HCT116 (cell line): ENCODE results near the gene CAMKMT. TPM values are rescaled to one million over a fixed set of nuclear protein-coding genes. Genes with fewer than 3 reads are reported as not detected.

ENCODE experiments used
- ATAC-seq: fragments of 200-7000 bp; cut with Tn5 transposase; 2 replicates; pipeline ENCODE4 v1.9.1; 2020; ENCODE audit warnings: mild to moderate bottlenecking, moderate library complexity
- BruUV-seq: library from RNA; stranded (reverse); fragments of 400-500 nt; replicated peaks from 2 replicates; lab custom pipeline; 2021; lab: Mats Ljungman, UMichigan
- CTCF ChIA-PET: fragments of 300-600 bp; sonication (Branson Sonifier 250); formaldehyde crosslinking; loops from one replicate; lab custom pipeline; 2021; ENCODE audit warnings: antibody characterized with exemption; lab: Charles Lee
- POLR2A ChIA-PET: fragments of 300-600, 350-600 bp; sonication (Branson Sonifier 250); formaldehyde crosslinking; loops from one replicate; lab custom pipeline; 2021; ENCODE audit warnings: antibody characterized with exemption; lab: Charles Lee
- RAD21 ChIA-PET, 2 experiments: fragments of 300-600 bp; sonication (Branson Sonifier 250); formaldehyde crosslinking; loops; one replicate each; lab custom pipeline; 2023; ENCODE audit warnings: low total read pairs in 2 of 2; ENCODE audit not compliant: uncharacterized antibody in 2 of 2, unreplicated experiment in 2 of 2, low non-redundant PET in 1 of 2; lab: Charles Lee
- DNase-seq: peaks from one replicate; pipeline ENCODE4 v3.0.0-alpha.2; 2010; ENCODE audit warnings: low read depth, low spot score
- H2AFZ ChIP-seq: fragments of 200-600 bp; shearing (Covaris generic), sonication (generic); 2 replicates; pipeline ENCODE4 v1.6.1; 2017; ENCODE audit warnings: low read depth, mixed run types, mixed read lengths, antibody characterized with exemption, low read length; ENCODE audit not compliant: poor library complexity, severe bottlenecking
- H3K27ac ChIP-seq: 2 replicates; pipeline ENCODE4 v1.5.1; 2012; ENCODE audit warnings: low read depth, low read length
- H3K27me3 ChIP-seq: fragments of 200-600 bp; sonication (generic); 2 replicates; pipeline ENCODE4 v1.6.1; 2016; ENCODE audit warnings: mixed run types, low read length, mixed read lengths; ENCODE audit not compliant: insufficient read depth
- H3K36me3 ChIP-seq, 2 experiments: fragments of 200-500 bp in 1 of 2; fragments of 200-600 bp in 1 of 2; sonication (Bioruptor generic) in 1 of 2; sonication (generic) in 1 of 2; 2 replicates each; pipeline versions ENCODE4 v1.5.1 to v1.6.1; 2014 to 2016; ENCODE audit warnings: low read length in 2 of 2, inconsistent platforms in 1 of 2, mixed read lengths in 1 of 2, mixed run types in 1 of 2; ENCODE audit not compliant: insufficient read depth in 2 of 2, control insufficient read depth in 1 of 2
- H3K4me1 ChIP-seq, 2 experiments: fragments of 200-600 bp in 1 of 2; sonication (generic) in 1 of 2; 2 replicates each; pipeline versions ENCODE4 v1.5.1 to v1.6.1; 2012 to 2017; ENCODE audit warnings: low read length in 2 of 2, inconsistent platforms in 1 of 2, mild to moderate bottlenecking in 1 of 2, mixed read lengths in 1 of 2, mixed run types in 1 of 2, moderate library complexity in 1 of 2; ENCODE audit not compliant: insufficient read depth in 2 of 2, control insufficient read depth in 1 of 2
- H3K4me2 ChIP-seq: fragments of 200-600 bp; sonication (generic); 2 replicates; pipeline ENCODE4 v1.6.1; 2017; ENCODE audit warnings: mixed run types, low read length, mixed read lengths
- H3K4me3 ChIP-seq, 2 experiments: fragments of 200-600 bp in 1 of 2; sonication (generic) in 1 of 2; replicated peaks in 1 of 2; 2 replicates each; pipeline ENCODE4 v1.5.1; 2011 to 2016; ENCODE audit warnings: low read length in 2 of 2, control low read depth in 1 of 2, low read depth in 1 of 2, mild to moderate bottlenecking in 1 of 2, mixed read lengths in 1 of 2, mixed run types in 1 of 2
- H3K79me2 ChIP-seq: fragments of 200-600 bp; sonication (generic); 2 replicates; pipeline ENCODE4 v1.6.1; 2017; ENCODE audit warnings: mild to moderate bottlenecking, mixed run types, low read length, moderate library complexity, mixed read lengths; ENCODE audit not compliant: insufficient read depth
- H3K9ac ChIP-seq: fragments of 200-600 bp; sonication (generic); 2 replicates; pipeline ENCODE4 v1.6.1; 2016; ENCODE audit warnings: low read length, mixed read lengths
- H3K9me2 ChIP-seq: fragments of 200-600 bp; sonication (generic), shearing (Covaris generic); 2 replicates; pipeline ENCODE4 v1.6.1; 2017; ENCODE audit warnings: mixed run types, mild to moderate bottlenecking, moderate library complexity; ENCODE audit not compliant: insufficient read depth
- H3K9me3 ChIP-seq, 2 experiments: fragments of 200-500 bp in 1 of 2; fragments of 200-600 bp in 1 of 2; sonication (Bioruptor generic) in 1 of 2; sonication (generic) in 1 of 2; 2 replicates each; pipeline ENCODE4 v1.6.1; 2014 to 2017; ENCODE audit warnings: low read length in 2 of 2, mixed read lengths in 2 of 2, inconsistent platforms in 1 of 2, low read depth in 1 of 2, mild to moderate bottlenecking in 1 of 2, mixed run types in 1 of 2, moderate library complexity in 1 of 2; ENCODE audit not compliant: control insufficient read depth in 1 of 2, insufficient read depth in 1 of 2
- H4K20me1 ChIP-seq: fragments of 200-600 bp; sonication (generic), shearing (Covaris generic); 2 replicates; pipeline ENCODE4 v1.6.1; 2017; ENCODE audit warnings: mixed run types, mild to moderate bottlenecking, moderate library complexity; ENCODE audit not compliant: insufficient read depth
- EGR1 ChIP-seq: IDR thresholded peaks from 2 replicates; pipeline ENCODE4 v1.6.1; 2012; ENCODE audit warnings: low read depth
- RAD21 ChIP-seq: IDR thresholded peaks from 2 replicates; pipeline ENCODE4 v1.6.1; 2012; ENCODE audit warnings: low read depth, mild to moderate bottlenecking
- SP1 ChIP-seq: IDR thresholded peaks from 2 replicates; pipeline ENCODE4 v1.6.1; 2012; ENCODE audit warnings: low read depth
- ZFX ChIP-seq: fragments of 450-650 bp; IDR thresholded peaks from 2 replicates; pipeline ENCODE4 v1.6.1; 2017
- ZNF274 ChIP-seq: fragments of 200-500 bp; sonication (Bioruptor generic); IDR thresholded peaks from 2 replicates; pipeline ENCODE4 v1.6.1; 2014; ENCODE audit warnings: mild to moderate bottlenecking, low read depth, low read length, inconsistent platforms
- intact Hi-C: fragments of 100-400 bp; cut with micrococcal nuclease; formaldehyde crosslinking; loops from 2 replicates; pipeline ENCODE4 v1.10.0; 2022
- total RNA-seq: library from RNA; stranded (reverse); gene quantifications from one replicate; pipeline ENCODE4 v1.2.1, GENCODE V29; 2021; ENCODE audit not compliant: unreplicated experiment
- TF ChIP-seq, protein P1 (sequence below), 3 experiments: fragments of 200-600 bp in 1 of 3; sonication (generic) in 1 of 3; IDR thresholded peaks in 2 of 3; conservative IDR thresholded peaks in 1 of 3; 2 replicates each; pipeline ENCODE4 v1.5.1; 2012 to 2017; ENCODE audit warnings: low read depth in 2 of 3, low read length in 2 of 3, antibody characterized with exemption in 1 of 3, borderline replicate concordance in 1 of 3, control low read depth in 1 of 3, mild to moderate bottlenecking in 1 of 3, mixed read lengths in 1 of 3, mixed run types in 1 of 3, moderate library complexity in 1 of 3; ENCODE audit not compliant: insufficient read depth in 1 of 3

Gene CAMKMT
- total RNA-seq, 1 experiment from 2014 or later: 10.6 TPM

DNA sequence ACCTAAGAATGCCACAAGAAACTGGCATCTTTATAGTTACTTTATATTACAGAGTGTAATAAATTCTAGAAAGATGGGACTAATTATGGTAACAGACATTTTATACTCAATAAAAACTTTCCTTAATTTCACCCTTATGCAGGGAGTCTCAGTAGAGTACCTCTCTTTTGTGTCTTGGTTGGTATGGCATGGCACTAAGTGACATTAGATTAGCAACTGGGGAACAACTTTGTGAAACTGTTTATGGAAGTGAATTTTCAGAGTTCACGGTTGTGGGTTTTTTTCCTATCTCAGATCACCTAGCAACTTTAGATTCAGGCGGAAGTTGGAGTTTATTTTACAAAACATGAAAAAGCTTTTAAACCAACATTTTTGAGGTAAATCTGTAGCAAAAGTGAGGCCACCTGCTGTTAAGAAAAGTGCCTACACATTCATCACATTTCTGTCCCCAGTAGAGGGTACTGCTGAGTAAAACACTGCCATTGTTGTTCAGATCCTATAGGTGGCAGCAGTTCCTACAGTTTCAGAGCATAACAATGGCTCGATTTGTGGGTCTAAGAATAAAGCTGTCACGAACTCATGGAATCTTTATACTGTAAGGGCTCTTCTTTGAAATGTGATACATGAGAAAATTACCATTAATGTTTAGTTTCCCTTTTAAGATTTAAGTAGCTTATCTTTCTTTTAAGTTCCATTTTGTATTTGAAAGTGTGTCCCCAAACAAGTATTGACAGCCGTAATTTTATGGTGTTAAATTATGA is 117.6 kb downstream of the CAMKMT start (continued):
- TF ChIP-seq, protein P1, sequence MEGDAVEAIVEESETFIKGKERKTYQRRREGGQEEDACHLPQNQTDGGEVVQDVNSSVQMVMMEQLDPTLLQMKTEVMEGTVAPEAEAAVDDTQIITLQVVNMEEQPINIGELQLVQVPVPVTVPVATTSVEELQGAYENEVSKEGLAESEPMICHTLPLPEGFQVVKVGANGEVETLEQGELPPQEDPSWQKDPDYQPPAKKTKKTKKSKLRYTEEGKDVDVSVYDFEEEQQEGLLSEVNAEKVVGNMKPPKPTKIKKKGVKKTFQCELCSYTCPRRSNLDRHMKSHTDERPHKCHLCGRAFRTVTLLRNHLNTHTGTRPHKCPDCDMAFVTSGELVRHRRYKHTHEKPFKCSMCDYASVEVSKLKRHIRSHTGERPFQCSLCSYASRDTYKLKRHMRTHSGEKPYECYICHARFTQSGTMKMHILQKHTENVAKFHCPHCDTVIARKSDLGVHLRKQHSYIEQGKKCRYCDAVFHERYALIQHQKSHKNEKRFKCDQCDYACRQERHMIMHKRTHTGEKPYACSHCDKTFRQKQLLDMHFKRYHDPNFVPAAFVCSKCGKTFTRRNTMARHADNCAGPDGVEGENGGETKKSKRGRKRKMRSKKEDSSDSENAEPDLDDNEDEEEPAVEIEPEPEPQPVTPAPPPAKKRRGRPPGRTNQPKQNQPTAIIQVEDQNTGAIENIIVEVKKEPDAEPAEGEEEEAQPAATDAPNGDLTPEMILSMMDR (IDR thresholded peaks at IDR 0.05 in 2 of 3, conservative IDR thresholded peaks at IDR 0.05 in 1 of 3; ENCODE audit: borderline replicate concordance in 1 of 3, insufficient read depth in 1 of 3, low read depth in 2 of 3, low read length in 2 of 3): peak; percentile 99 to 100 (median 100)
- TF ChIP-seq SP1: 0 out of 2 replicates have a peak, but pooled peaks have one; percentile 19
- peak; percentile 90 for TF ChIP-seq RAD21
- no peak for TF ChIP-seq ZNF274
- no peak for TF ChIP-seq EGR1
- TF ChIP-seq, all 23 proteins: peak for 6

DNA sequence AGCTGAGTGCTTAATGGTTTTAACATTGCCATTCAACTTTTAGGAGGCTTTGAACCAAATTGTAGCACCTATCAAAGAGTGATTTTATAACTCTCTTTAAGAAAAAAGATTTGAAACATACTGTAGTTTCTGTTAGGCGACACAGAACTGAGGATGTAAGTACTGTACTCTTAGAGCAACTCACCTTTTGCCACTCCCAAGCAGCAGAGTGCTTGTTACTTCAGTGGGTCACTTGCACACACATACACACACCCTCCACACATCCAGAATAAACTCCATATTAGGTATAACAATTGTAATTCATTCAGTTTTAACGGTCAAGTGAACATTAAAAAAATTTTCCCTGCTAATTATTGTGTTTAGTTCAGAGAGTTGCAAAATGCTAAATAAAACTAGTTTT is 118.3 kb downstream of the CAMKMT start:
- POLR2A ChIA-PET: interaction anchor here (0.9 kb wide), 1 partner anchor 235 kb away, joined by 3 read pairs; no protein-coding TSS in a partner anchor
- H3K4me1 ChIP-seq: no peaks in the 10 kb centered on the region
- ATAC-seq: no peak
- H3K27ac ChIP-seq: no peak overlapping the region
- H3K4me3 ChIP-seq: no peak overlapping the region
- H3K9me3 ChIP-seq: no peaks in the 10 kb centered on the region
- intact Hi-C loops: no loop called here
- no peak overlapping the region for H2AFZ ChIP-seq
- no peak overlapping the region for H3K9ac ChIP-seq
- H3K4me2 ChIP-seq: no peak overlapping the region
- H3K36me3 ChIP-seq: no peaks in the 10 kb centered on the region
- no peaks in the 10 kb centered on the region for H4K20me1 ChIP-seq
- BruUV-seq: no TSS peak
- H3K9me2 ChIP-seq: no peaks in the 10 kb centered on the region
- H3K79me2 ChIP-seq: no peaks in the 10 kb centered on the region
- no peak for TF ChIP-seq ZFX
- TF ChIP-seq, all 23 proteins: peak for 0
- CTCF ChIA-PET: interaction anchor here (0.6 to 3.4 kb wide), 43 partner anchors 9 to 493 kb away, joined by 3 to 42 read pairs (median 4); no protein-coding TSS in a partner anchor
- H3K27me3 ChIP-seq: no peaks in the 10 kb centered on the region
- RAD21 ChIA-PET: interaction anchor here (0.6 to 1.2 kb wide), 6 partner anchors 118 to 476 kb away, joined by 3 to 9 read pairs (median 4); partner anchors contain the start of genes CAMKMT (in 1 of the 2) and PREPL (in 1 of the 2)
- no peak for DNase-seq
